Natural killer cell (primary cell): ENCODE measurements around the gene EVI5. TPM values are rescaled to one million over a fixed set of nuclear protein-coding genes. Genes with fewer than 3 reads are reported as not detected.

Source experiments
- ATAC-seq, 3 donors: fragments of 150-1000 bp in 2 of 3; fragments of 200-7000 bp in 1 of 3; cut with Tn5 transposase; 1 replicate in 1 of 3; 2 replicates in 2 of 3; pipeline ENCODE4 v1.10.0; 2021; ENCODE audit warnings: mild to moderate bottlenecking in 2 of 3, moderate library complexity in 2 of 3
- DNase-seq, 2 donors: peaks; one replicate each; pipeline versions ENCODE4 v3.0.0 to v3.0.0-alpha.2; 2013 to 2021; ENCODE audit warnings: mixed read lengths in 1 of 2
- H3K27ac ChIP-seq: one replicate; pipeline ENCODE4 v1.5.1; 2013; ENCODE audit warnings: mild to moderate bottlenecking, low read length
- H3K27me3 ChIP-seq: one replicate; pipeline ENCODE4 v1.6.1; 2013; ENCODE audit warnings: low read length; ENCODE audit not compliant: control insufficient read depth, insufficient read depth
- H3K36me3 ChIP-seq: one replicate; pipeline ENCODE4 v1.6.1; 2013; ENCODE audit warnings: low read length; ENCODE audit not compliant: control insufficient read depth, insufficient read depth
- H3K4me1 ChIP-seq: one replicate; pipeline ENCODE4 v1.6.1; 2013; ENCODE audit warnings: low read length; ENCODE audit not compliant: control insufficient read depth, insufficient read depth
- H3K4me3 ChIP-seq: one replicate; pipeline ENCODE4 v1.5.1; 2013; ENCODE audit warnings: low read length
- H3K9me3 ChIP-seq: one replicate; pipeline ENCODE4 v1.6.1; 2013; ENCODE audit warnings: low read length; ENCODE audit not compliant: control insufficient read depth, insufficient read depth
- H3K27ac Mint-ChIP-seq, 2 donors: one replicate each; pipeline ENCODE4 v1.8.0; 2022; ENCODE audit warnings: mild to moderate bottlenecking in 2 of 2, mixed read lengths in 2 of 2, moderate library complexity in 1 of 2
- H3K27me3 Mint-ChIP-seq, 2 donors: one replicate each; pipeline ENCODE4 v1.8.0; 2022; ENCODE audit warnings: low read depth in 2 of 2, mixed read lengths in 2 of 2
- H3K36me3 Mint-ChIP-seq: one replicate; pipeline ENCODE4 v1.8.0; 2022; ENCODE audit warnings: mixed read lengths
- H3K4me1 Mint-ChIP-seq, 2 donors: one replicate each; pipeline ENCODE4 v1.8.0; 2022; ENCODE audit warnings: mixed read lengths in 2 of 2
- H3K4me3 Mint-ChIP-seq: one replicate; pipeline ENCODE4 v1.8.0; 2022; ENCODE audit warnings: mild to moderate bottlenecking, moderate library complexity, mixed read lengths
- H3K9me3 Mint-ChIP-seq, 2 donors: one replicate each; pipeline ENCODE4 v1.8.0; 2022; ENCODE audit warnings: mixed read lengths in 2 of 2
- WGBS: methylation state at CpG from one replicate; pipeline ENCODE4 v1.1.7; 2013; ENCODE audit warnings: missing lambda C conversion rate; ENCODE audit not compliant: insufficient coverage; 5-methylcytosine and 5-hydroxymethylcytosine counted together
- intact Hi-C: fragments of 100-400 bp; cut with micrococcal nuclease; formaldehyde crosslinking; loops from one replicate; pipeline ENCODE4 v1.14.2; 2022
- total RNA-seq, 4 donors: library from RNA; stranded (reverse); fragments of 120-200 nt in 1 of 4; gene quantifications; one replicate each; pipeline versions ENCODE4 v1.2.3 to v1.2.4, GENCODE V29; 2013 to 2022
- TF ChIP-seq, protein P1 (sequence below): fragments of 200-600 bp; IDR thresholded peaks from one replicate; pipeline ENCODE4 v1.8.0; 2022; ENCODE audit warnings: antibody characterized with exemption

The EVI5 gene
- total RNA-seq, 3 donors from 2014 or later (not counting 1 experiment from before 2014, with no cell fraction given), result 3.9 to 6.0 (median 5.5) TPM

DNA sequence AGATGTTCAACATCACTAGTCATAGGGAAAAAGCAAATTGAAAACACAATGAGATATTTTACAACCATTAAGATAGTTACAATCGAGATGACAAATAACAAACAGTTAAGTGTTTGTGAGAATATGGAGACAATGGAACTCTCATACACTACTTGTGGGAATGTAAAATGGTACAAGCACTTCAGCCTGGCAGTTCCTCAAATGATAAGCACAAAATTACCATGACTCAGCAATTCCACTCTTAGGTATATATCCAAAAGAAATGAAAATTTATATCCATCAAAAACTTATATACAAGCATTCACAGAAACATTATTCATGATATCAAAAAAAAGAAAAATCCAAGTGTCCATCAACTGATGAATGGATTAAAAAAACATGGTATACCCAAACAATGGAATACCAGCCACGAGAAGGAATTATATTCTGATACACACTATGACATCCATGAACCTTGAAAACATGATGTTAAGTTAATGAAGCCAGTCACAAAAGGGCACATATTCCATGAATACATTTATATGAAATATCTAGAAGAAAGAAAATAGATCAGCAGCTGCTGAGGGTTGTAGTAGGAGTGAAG is 76.4 kb downstream of the EVI5 start:
- no peak overlapping the region for H3K4me3 Mint-ChIP-seq
- H3K36me3 Mint-ChIP-seq, result no peaks in the 10 kb centered on the region
- no peaks in the 10 kb centered on the region for H3K4me1 Mint-ChIP-seq
- H3K9me3 Mint-ChIP-seq, result no peaks in the 10 kb centered on the region
- peaks cover 0 to 9% of the 10 kb centered on the region in 2 donors for H3K27me3 Mint-ChIP-seq
- intact Hi-C loops, result no loop called here
- TF ChIP-seq, protein P1, sequence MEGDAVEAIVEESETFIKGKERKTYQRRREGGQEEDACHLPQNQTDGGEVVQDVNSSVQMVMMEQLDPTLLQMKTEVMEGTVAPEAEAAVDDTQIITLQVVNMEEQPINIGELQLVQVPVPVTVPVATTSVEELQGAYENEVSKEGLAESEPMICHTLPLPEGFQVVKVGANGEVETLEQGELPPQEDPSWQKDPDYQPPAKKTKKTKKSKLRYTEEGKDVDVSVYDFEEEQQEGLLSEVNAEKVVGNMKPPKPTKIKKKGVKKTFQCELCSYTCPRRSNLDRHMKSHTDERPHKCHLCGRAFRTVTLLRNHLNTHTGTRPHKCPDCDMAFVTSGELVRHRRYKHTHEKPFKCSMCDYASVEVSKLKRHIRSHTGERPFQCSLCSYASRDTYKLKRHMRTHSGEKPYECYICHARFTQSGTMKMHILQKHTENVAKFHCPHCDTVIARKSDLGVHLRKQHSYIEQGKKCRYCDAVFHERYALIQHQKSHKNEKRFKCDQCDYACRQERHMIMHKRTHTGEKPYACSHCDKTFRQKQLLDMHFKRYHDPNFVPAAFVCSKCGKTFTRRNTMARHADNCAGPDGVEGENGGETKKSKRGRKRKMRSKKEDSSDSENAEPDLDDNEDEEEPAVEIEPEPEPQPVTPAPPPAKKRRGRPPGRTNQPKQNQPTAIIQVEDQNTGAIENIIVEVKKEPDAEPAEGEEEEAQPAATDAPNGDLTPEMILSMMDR, result no peak
- DNase-seq (no peak), ATAC-seq (no peak)
- Histone ChIP-seq H3K4me1 (no peaks in the 10 kb centered on the region), H3K27ac (no peak overlapping the region), H3K4me3 (no peak overlapping the region), H3K36me3 (no peaks in the 10 kb centered on the region), H3K27me3 (no peaks in the 10 kb centered on the region), H3K9me3 (no peaks in the 10 kb centered on the region)
- H3K27ac Mint-ChIP-seq, result no peak overlapping the region
- no CpG with 5 or more reads among the region's 2 CpGs for WGBS

DNA sequence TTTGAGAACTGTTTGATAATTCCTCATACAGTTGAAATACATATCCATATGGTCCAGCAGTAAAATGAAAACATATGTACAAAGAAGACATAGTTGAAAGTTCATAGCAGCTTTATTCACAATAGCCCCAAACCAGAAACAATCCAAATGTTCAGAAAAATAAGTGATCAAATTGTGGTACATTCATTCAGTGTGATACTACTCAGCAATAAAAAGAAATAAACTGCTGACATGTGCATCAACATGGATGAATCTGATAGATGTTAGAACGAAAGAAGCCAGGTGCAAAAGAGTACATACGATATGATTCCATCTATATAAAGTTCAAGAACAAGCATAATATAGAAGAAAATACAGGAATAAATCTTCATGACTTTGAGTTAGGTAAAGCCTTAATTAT is 77.2 kb downstream of the EVI5 start:
- WGBS, result 100% methylated on average over 1 of the region's 2 CpGs
- Histone ChIP-seq H3K27ac (no peak overlapping the region), H3K36me3 (no peaks in the 10 kb centered on the region), H3K27me3 (no peaks in the 10 kb centered on the region), H3K4me1 (no peaks in the 10 kb centered on the region), H3K9me3 (no peaks in the 10 kb centered on the region), H3K4me3 (no peak overlapping the region)
- no peak overlapping the region for H3K27ac Mint-ChIP-seq
- H3K9me3 Mint-ChIP-seq, result no peaks in the 10 kb centered on the region
- ATAC-seq, result no peak
- no peaks in the 10 kb centered on the region for H3K36me3 Mint-ChIP-seq
- no peaks in the 10 kb centered on the region for H3K4me1 Mint-ChIP-seq
- H3K27me3 Mint-ChIP-seq, result peaks cover 0 to 9% of the 10 kb centered on the region in 2 donors
- intact Hi-C loops, result no loop called here
- H3K4me3 Mint-ChIP-seq, result no peak overlapping the region
- TF ChIP-seq, protein P1, result no peak
- no peak for DNase-seq

DNA sequence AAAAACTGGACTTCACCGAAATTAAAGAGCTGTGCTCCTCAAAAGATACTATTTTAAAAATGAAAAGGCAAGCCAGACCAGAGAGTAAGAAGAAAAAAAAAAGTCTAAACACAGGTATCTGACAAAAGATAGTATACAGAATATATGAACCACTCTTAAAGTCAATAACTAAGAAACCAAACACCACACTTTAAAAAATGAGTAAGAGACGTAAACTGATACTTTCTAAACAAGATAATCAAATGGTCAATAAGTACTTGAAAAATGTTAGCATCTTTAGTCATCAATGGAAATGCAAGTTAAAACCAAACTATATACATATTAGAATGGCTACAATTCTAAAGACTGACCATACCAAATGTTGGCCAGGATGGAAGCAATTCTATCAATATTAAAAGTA is 77.6 kb downstream of the EVI5 start:
- H3K4me3 ChIP-seq, result no peak overlapping the region
- intact Hi-C loops, result no loop called here
- no CpG with 5 or more reads among the region's 2 CpGs for WGBS
- Mint-ChIP-seq H3K36me3 (no peaks in the 10 kb centered on the region), H3K27me3 (peaks cover 0 to 9% of the 10 kb centered on the region in 2 donors), H3K4me3 (no peak overlapping the region), H3K27ac (no peak overlapping the region), H3K9me3 (no peaks in the 10 kb centered on the region), H3K4me1 (no peaks in the 10 kb centered on the region)
- no peaks in the 10 kb centered on the region for H3K27me3 ChIP-seq
- TF ChIP-seq, protein P1, result no peak
- ATAC-seq (no peak), DNase-seq (no peak)
- no peaks in the 10 kb centered on the region for H3K4me1 ChIP-seq
- H3K9me3 ChIP-seq, result no peaks in the 10 kb centered on the region
- H3K36me3 ChIP-seq, result no peaks in the 10 kb centered on the region
- H3K27ac ChIP-seq, result no peak overlapping the region

DNA sequence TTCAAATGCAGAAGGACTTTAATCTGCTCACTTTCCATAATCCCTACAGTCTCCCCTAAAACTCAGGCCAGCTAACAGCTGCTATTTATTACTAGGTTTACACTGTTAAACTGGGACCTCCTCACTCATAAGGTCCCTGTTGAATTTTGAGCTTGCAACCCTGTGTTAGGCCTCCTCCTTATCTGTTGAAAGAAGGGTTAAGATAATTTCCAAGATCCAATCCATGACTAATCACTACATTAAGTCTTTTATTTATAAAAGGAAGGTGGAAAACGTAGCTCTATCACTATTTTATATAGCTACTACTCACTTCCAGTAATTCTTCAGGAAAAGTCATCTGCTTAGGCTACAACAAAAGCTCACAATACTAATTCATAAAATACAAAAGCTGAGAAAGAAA is 79.5 kb downstream of the EVI5 start:
- no peaks in the 10 kb centered on the region for H3K9me3 Mint-ChIP-seq
- no peak overlapping the region for H3K27ac ChIP-seq
- ATAC-seq, result no peak
- no peaks in the 10 kb centered on the region for H3K27me3 Mint-ChIP-seq
- H3K4me3 Mint-ChIP-seq, result no peak overlapping the region
- no peaks in the 10 kb centered on the region for H3K9me3 ChIP-seq
- no CpG with 5 or more reads among the region's 1 CpG for WGBS
- H3K27me3 ChIP-seq, result no peaks in the 10 kb centered on the region
- intact Hi-C loops, result no loop called here
- H3K36me3 Mint-ChIP-seq, result no peaks in the 10 kb centered on the region
- H3K27ac Mint-ChIP-seq, result no peak overlapping the region
- TF ChIP-seq, protein P1, result no peak
- DNase-seq, result no peak
- H3K4me1 ChIP-seq, result no peaks in the 10 kb centered on the region
- H3K4me1 Mint-ChIP-seq, result no peaks in the 10 kb centered on the region
- H3K36me3 ChIP-seq, result no peaks in the 10 kb centered on the region
- H3K4me3 ChIP-seq, result no peak overlapping the region
